Measurements from ENCODE around the gene NEURL1.

GRCh38 chr10:103581499-103581898 is 88.0 kb downstream of the NEURL1 start:
- TF ChIP-seq CTCF (IDR thresholded peaks at IDR 0.05 in 4 of 5, conservative IDR thresholded peaks at IDR 0.05 in 1 of 5) = no peak
- no peak for TF ChIP-seq POLR2A (IDR thresholded peaks at IDR 0.05)
